RCC 7860 (cell line): ENCODE data around the gene AUH.

Experiments
- DNase-seq: peaks from one replicate; pipeline ENCODE4 v3.0.0-alpha.2; 2015; ENCODE audit warnings: low spot score
- FAIRE-seq: peaks from 2 replicates; lab custom pipeline; 2012; peaks lifted over from hg19 to GRCh38; lab: Jason Lieb, UNC

Gene AUH

GRCh38 chr9:91301161-91301560 is 60.6 kb downstream of the AUH start:
- DNase-seq (no peak), FAIRE-seq (no peak)

- FAIRE-seq (no peak), DNase-seq (no peak)
These were observed 63.4 kb downstream of the AUH start for GRCh38 chr9:91298311-91298710.

GRCh38 chr9:91297306-91297705 is 64.4 kb downstream of the AUH start:
- FAIRE-seq, result no peak
- no peak for DNase-seq

GRCh38 chr9:91296354-91296753 is 65.4 kb downstream of the AUH start:
- FAIRE-seq (no peak), DNase-seq (no peak)

GRCh38 chr9:91295357-91295756 is 66.4 kb downstream of the AUH start:
- no peak for FAIRE-seq
- DNase-seq, result no peak

GRCh38 chr9:91291866-91292265 is 69.9 kb downstream of the AUH start:
- no peak for FAIRE-seq
- no peak for DNase-seq

- DNase-seq (no peak), FAIRE-seq (no peak)
These were observed 72.5 kb downstream of the AUH start for GRCh38 chr9:91289244-91289643.

- DNase-seq (no peak), FAIRE-seq (no peak)
These were observed 75.9 kb downstream of the AUH start for GRCh38 chr9:91285729-91286353.

GRCh38 chr9:91282292-91282691 is 79.4 kb downstream of the AUH start:
- FAIRE-seq (no peak), DNase-seq (no peak)

GRCh38 chr9:91279296-91280204 is 82.2 kb downstream of the AUH start:
- DNase-seq (no peak), FAIRE-seq (no peak)

- FAIRE-seq, result no peak
- DNase-seq, result no peak
These were observed 85.2 kb downstream of the AUH start for GRCh38 chr9:91276513-91276912.

GRCh38 chr9:91275655-91276054 is 86.1 kb downstream of the AUH start:
- FAIRE-seq, result no peak
- DNase-seq, result no peak

- no peak for DNase-seq
- FAIRE-seq, result no peak
These were observed 86.7 kb downstream of the AUH start for GRCh38 chr9:91274949-91275492.

- peak; percentile 82 for FAIRE-seq
- peak; percentile 48 for DNase-seq
These were observed 87.7 kb downstream of the AUH start for GRCh38 chr9:91273853-91274552.

- FAIRE-seq (no peak), DNase-seq (no peak)
These were observed 90.6 kb downstream of the AUH start for GRCh38 chr9:91271156-91271555.

GRCh38 chr9:91269907-91270491 is 91.7 kb downstream of the AUH start:
- DNase-seq (no peak), FAIRE-seq (no peak)

- no peak for DNase-seq
- no peak for FAIRE-seq
These were observed 95.3 kb downstream of the AUH start for GRCh38 chr9:91266448-91266847.

GRCh38 chr9:91265514-91265913 is 96.2 kb downstream of the AUH start:
- no peak for DNase-seq
- no peak for FAIRE-seq

GRCh38 chr9:91261417-91261816 is 100.3 kb downstream of the AUH start:
- DNase-seq, result no peak
- FAIRE-seq, result no peak

- no peak for DNase-seq
- FAIRE-seq, result no peak
These were observed 102.6 kb downstream of the AUH start for GRCh38 chr9:91259162-91259561.

- FAIRE-seq, result no peak
- no peak for DNase-seq
These were observed 103.3 kb downstream of the AUH start for GRCh38 chr9:91258451-91258850.
